ENCODE data around the gene SNCAIP. TPM values are rescaled to one million over a fixed set of nuclear protein-coding genes. Genes with fewer than 3 reads are reported as not detected.

Gene SNCAIP
- total RNA-seq, 1 donor from 2014 or later: 1.4 TPM

DNA sequence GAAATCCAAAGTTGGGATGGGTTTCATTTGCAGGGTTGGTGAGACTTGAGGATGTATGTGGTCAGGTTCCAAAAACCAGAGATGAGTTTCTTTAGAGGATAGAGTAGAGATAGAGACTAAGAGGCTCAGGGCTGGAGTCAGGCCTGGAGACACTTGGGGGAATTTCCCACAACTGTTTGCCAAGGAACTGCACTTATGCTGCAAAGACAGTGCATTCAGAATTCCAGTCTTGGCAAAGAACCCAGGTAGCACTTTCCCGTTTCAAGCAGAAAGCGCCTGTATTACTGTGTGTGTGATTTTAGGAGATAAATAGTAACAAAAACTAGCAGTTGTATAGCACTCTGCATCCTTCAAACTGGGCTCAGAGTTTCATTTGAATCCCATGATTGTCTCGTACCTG is 55.4 kb downstream of the SNCAIP start:
- Histone ChIP-seq H3K27me3 (ENCODE audit: low read depth) (no peaks in the 10 kb centered on the region), H3K9me3 (replicated peaks) (no peaks in the 10 kb centered on the region), H3K4me1 (no peaks in the 10 kb centered on the region), H3K36me3 (no peaks in the 10 kb centered on the region), H3K4me3 (no peak overlapping the region), H3K27ac (replicated peaks) (no peak overlapping the region)
- DNase-seq: no peak
- intact Hi-C loops (cut with micrococcal nuclease): no loop called here
- no peak for TF ChIP-seq CTCF (IDR thresholded peaks at IDR 0.05; ENCODE audit: borderline replicate concordance)

DNA sequence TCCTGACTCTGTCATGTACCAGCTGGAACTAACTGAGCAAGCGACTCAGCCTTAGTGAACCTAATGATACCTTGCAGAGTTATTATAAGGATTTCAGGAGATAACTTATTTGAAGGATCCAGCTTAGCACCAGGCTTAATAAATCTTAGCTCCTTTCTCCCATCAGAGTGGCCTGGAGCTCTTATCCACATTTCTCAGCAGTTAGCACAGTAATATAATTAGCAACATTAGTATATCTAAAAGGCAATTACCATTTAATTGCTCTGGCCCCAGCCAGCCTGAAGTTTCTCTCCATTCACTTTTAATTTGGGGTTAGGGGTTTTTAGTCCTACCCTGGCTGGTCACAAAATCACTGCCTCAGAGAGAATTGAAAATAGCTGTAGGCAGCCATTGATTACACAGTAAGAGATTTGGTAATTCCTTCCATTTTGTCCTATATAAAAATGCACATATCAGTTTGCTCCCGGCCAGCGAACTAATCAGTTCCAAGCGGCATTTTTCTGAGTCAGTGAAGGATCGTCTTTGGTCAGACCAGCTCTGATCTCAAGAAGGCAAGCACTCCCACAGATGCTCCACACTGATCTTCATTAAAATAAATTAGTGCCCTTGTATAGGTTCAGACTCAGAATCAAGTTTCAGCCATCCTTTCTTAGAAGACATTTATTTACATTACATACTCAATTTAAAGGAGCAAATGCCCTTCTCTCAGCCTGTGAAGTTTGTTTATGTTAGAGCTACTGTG is 56.6 kb downstream of the SNCAIP start:
- Histone ChIP-seq H3K9me3 (replicated peaks) (no peaks in the 10 kb centered on the region), H3K4me1 (no peaks in the 10 kb centered on the region), H3K36me3 (no peaks in the 10 kb centered on the region), H3K27ac (replicated peaks) (no peak overlapping the region), H3K27me3 (ENCODE audit: low read depth) (no peaks in the 10 kb centered on the region), H3K4me3 (no peak overlapping the region)
- intact Hi-C loops (cut with micrococcal nuclease): no loop called here
- TF ChIP-seq CTCF (IDR thresholded peaks at IDR 0.05; ENCODE audit: borderline replicate concordance): no peak
- DNase-seq: no peak

GRCh38 chr5:122369253-122369815 is 57.3 kb downstream of the SNCAIP start:
- Histone ChIP-seq H3K4me3 (no peak overlapping the region), H3K9me3 (replicated peaks) (no peaks in the 10 kb centered on the region), H3K36me3 (no peaks in the 10 kb centered on the region), H3K4me1 (no peaks in the 10 kb centered on the region), H3K27ac (replicated peaks) (no peak overlapping the region), H3K27me3 (ENCODE audit: low read depth) (no peaks in the 10 kb centered on the region)
- DNase-seq: no peak
- intact Hi-C loops (cut with micrococcal nuclease): no loop called here
- TF ChIP-seq CTCF (IDR thresholded peaks at IDR 0.05; ENCODE audit: borderline replicate concordance): no peak

- no peak for TF ChIP-seq CTCF (IDR thresholded peaks at IDR 0.05; ENCODE audit: borderline replicate concordance)
- Histone ChIP-seq H3K4me1 (no peaks in the 10 kb centered on the region), H3K27ac (replicated peaks) (no peak overlapping the region), H3K9me3 (replicated peaks) (no peaks in the 10 kb centered on the region), H3K4me3 (no peak overlapping the region), H3K27me3 (ENCODE audit: low read depth) (peaks cover 5% of the 10 kb centered on the region), H3K36me3 (no peaks in the 10 kb centered on the region)
- no peak for DNase-seq
- intact Hi-C loops (cut with micrococcal nuclease): no loop called here
These were observed 59.6 kb downstream of the SNCAIP start for GRCh38 chr5:122371511-122372151.

DNA sequence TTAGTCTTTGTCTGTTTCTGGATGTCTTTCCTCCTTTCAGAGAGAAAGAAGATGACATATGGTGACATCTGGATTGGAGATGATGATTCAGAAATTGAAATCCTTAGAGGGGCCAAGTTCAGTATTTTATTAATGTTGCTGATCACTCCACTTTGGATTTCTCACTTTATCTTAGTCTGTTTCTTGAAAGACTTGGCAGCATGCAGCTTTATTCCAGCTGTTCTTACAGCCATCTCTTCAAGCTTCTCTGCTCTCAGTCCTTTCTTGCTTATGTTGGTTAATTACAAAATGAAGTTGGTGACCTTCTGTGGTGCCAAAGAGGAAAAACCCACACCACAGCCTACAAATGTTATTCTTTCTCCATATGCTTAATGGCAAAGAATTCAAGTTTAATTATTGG is 62.1 kb downstream of the SNCAIP start:
- Histone ChIP-seq H3K9me3 (replicated peaks) (no peaks in the 10 kb centered on the region), H3K36me3 (no peaks in the 10 kb centered on the region), H3K27ac (replicated peaks) (no peak overlapping the region), H3K27me3 (ENCODE audit: low read depth) (peaks cover 5% of the 10 kb centered on the region), H3K4me1 (no peaks in the 10 kb centered on the region), H3K4me3 (no peak overlapping the region)
- DNase-seq: no peak
- TF ChIP-seq CTCF (IDR thresholded peaks at IDR 0.05; ENCODE audit: borderline replicate concordance): no peak
- intact Hi-C loops (cut with micrococcal nuclease): no loop called here
